Spleen (tissue), 11 donors: ENCODE measurements around the gene FAR1. TPM values are rescaled to one million over a fixed set of nuclear protein-coding genes. Genes with fewer than 3 reads are reported as not detected.

Source experiments
- DNase-seq: peaks from one replicate; pipeline ENCODE4 v3.0.0-alpha.2; 2020
- H3K27ac ChIP-seq, 8 donors: fragments of 200-600 bp; sonication (generic) in 7 of 8; 1 replicate in 4 of 8; 2 replicates in 4 of 8; pipeline versions ENCODE4 v1.5.0 to v1.8.0; 2016 to 2021; ENCODE audit warnings: inconsistent platforms in 4 of 8, mild to moderate bottlenecking in 4 of 8, moderate library complexity in 1 of 8
- H3K27me3 ChIP-seq, 7 donors: fragments of 200-600 bp; sonication (generic) in 6 of 7; replicated peaks in 1 of 7; 1 replicate in 4 of 7; 2 replicates in 3 of 7; pipeline versions ENCODE4 v1.5.0 to v1.8.0; 2016 to 2021; ENCODE audit warnings: inconsistent platforms in 3 of 7, mild to moderate bottlenecking in 1 of 7
- H3K36me3 ChIP-seq, 6 donors: fragments of 200-600 bp; sonication (generic) in 5 of 6; 1 replicate in 4 of 6; 2 replicates in 2 of 6; pipeline versions ENCODE4 v1.5.0 to v1.8.0; 2016 to 2021; ENCODE audit warnings: inconsistent platforms in 2 of 6
- H3K4me1 ChIP-seq, 6 donors: fragments of 200-600 bp; sonication (generic) in 5 of 6; 1 replicate in 3 of 6; 2 replicates in 3 of 6; pipeline versions ENCODE4 v1.5.0 to v1.8.0; 2016 to 2021; ENCODE audit warnings: inconsistent platforms in 3 of 6
- H3K4me3 ChIP-seq, 8 donors: fragments of 200-600 bp; sonication (generic) in 7 of 8; 1 replicate in 4 of 8; 2 replicates in 4 of 8; pipeline versions ENCODE4 v1.5.0 to v1.8.0; 2016 to 2021; ENCODE audit warnings: inconsistent platforms in 4 of 8, mild to moderate bottlenecking in 4 of 8, moderate library complexity in 2 of 8
- H3K9me3 ChIP-seq, 8 donors: fragments of 200-600 bp; sonication (generic) in 7 of 8; 1 replicate in 4 of 8; 2 replicates in 4 of 8; pipeline versions ENCODE4 v1.5.0 to v1.8.0; 2016 to 2021; ENCODE audit warnings: inconsistent platforms in 4 of 8
- CTCF ChIP-seq, 11 experiments: fragments of 200-600 bp in 7 of 11; fragments of 450-650 bp in 4 of 11; sonication (generic) in 4 of 11; IDR thresholded peaks in 8 of 11; conservative IDR thresholded peaks in 3 of 11; 1 replicate in 7 of 11; 2 replicates in 4 of 11; pipeline versions ENCODE4 v1.4.0 to v1.8.0; 2016 to 2021; ENCODE audit warnings: antibody characterized with exemption in 11 of 11, inconsistent platforms in 4 of 11, mild to moderate bottlenecking in 1 of 11
- POLR2A ChIP-seq, 3 donors: fragments of 450-650 bp; IDR thresholded peaks; one replicate each; pipeline ENCODE4 v1.5.1; 2017; ENCODE audit warnings: antibody characterized with exemption in 3 of 3, mild to moderate bottlenecking in 1 of 3
- POLR2AphosphoS5 ChIP-seq, 3 donors: sonication (generic); formaldehyde crosslinking; IDR thresholded peaks; one replicate each; pipeline ENCODE4 v1.5.1; 2017; ENCODE audit warnings: antibody characterized with exemption in 3 of 3
- WGBS, 5 donors: extraction: QIAGEN DNeasy Blood & Tissue Kit in 3 of 5; methylation state at CpG; one replicate each; pipeline versions ENCODE4 v1.1.5 to v1.1.7; 2013 to 2018; 5-methylcytosine and 5-hydroxymethylcytosine counted together
- intact Hi-C: fragments of 100-400 bp; cut with DNase I; formaldehyde crosslinking; loops from one replicate; pipeline ENCODE4 v1.15.0; 2023; ENCODE audit warnings: low total_unique reads
- polyA plus RNA-seq, 3 donors: library from polyadenylated mRNA; stranded (reverse); fragments of 200-250 nt; gene quantifications; one replicate each; pipeline ENCODE4 v1.2.1, GENCODE V29; 2013
- total RNA-seq, 7 donors: library from RNA; depleted of rRNA in 3 of 7; stranded (reverse); fragments of >200 nt in 3 of 7; fragmentation: NEBNext Ultra II Directional in 4 of 7; extraction: Animal tissue kit (Norgen Biotek cat#: 25700) in 4 of 7; gene quantifications; one replicate each; pipeline versions ENCODE4 v1.1.0 to v1.2.1, GENCODE V29; 2016 to 2021
- donor health status: healthy with polysubstance abuse.
- donor health status: DM: no; HTN: no; CAD: no; lungs with moderate emphysema.
- donor health status: DM: no; HTN: no; CAD: no.
- donor health status: Bipolar disorder and iron deficiency.
- donor health status: healthy.
- donor health status: DM: no; HTN: no; CAD: no.
- donor health status: DM: yes; HTN: yes; CAD: no.

The FAR1 gene
- total and polyA plus RNA-seq, 10 donors: 13.6 to 83.2 (median 58.1) TPM

- no peak for TF ChIP-seq POLR2AphosphoS5 (IDR thresholded peaks at IDR 0.05)
- TF ChIP-seq POLR2A (IDR thresholded peaks at IDR 0.05): no peak
- no peak for TF ChIP-seq CTCF (IDR thresholded peaks at IDR 0.05 in 8 of 11, conservative IDR thresholded peaks at IDR 0.05 in 3 of 11)
- no peaks in the 10 kb centered on the region for H3K27me3 ChIP-seq
- no peaks in the 10 kb centered on the region for H3K9me3 ChIP-seq
- H3K4me3 ChIP-seq: no peak overlapping the region
- H3K36me3 ChIP-seq: no peaks in the 10 kb centered on the region
- 77 to 94% (median 83%) methylated on average over 2 of the region's 2 CpGs for WGBS, 5 donors
- H3K4me1 ChIP-seq: no peaks in the 10 kb centered on the region
- no peak overlapping the region for H3K27ac ChIP-seq
- DNase-seq: no peak
- intact Hi-C loops: no loop called here
Measured at GRCh38 chr11:13761716-13762115, 93.2 kb downstream of the FAR1 start.

GRCh38 chr11:13762718-13763117, 94.2 kb downstream of the FAR1 start:
- WGBS, 5 donors: 74 to 93% (median 83%) methylated on average over 4 of the region's 4 CpGs
- no peaks in the 10 kb centered on the region for H3K9me3 ChIP-seq
- TF ChIP-seq POLR2AphosphoS5 (IDR thresholded peaks at IDR 0.05) (no peak), POLR2A (IDR thresholded peaks at IDR 0.05) (no peak), CTCF (IDR thresholded peaks at IDR 0.05 in 8 of 11, conservative IDR thresholded peaks at IDR 0.05 in 3 of 11) (no peak)
- DNase-seq: no peak
- no peak overlapping the region for H3K27ac ChIP-seq
- no peaks in the 10 kb centered on the region for H3K4me1 ChIP-seq
- H3K4me3 ChIP-seq: no peak overlapping the region
- intact Hi-C loops: no loop called here
- H3K36me3 ChIP-seq: no peaks in the 10 kb centered on the region
- no peaks in the 10 kb centered on the region for H3K27me3 ChIP-seq

GRCh38 chr11:13763341-13763740, 94.9 kb downstream of the FAR1 start:
- Histone ChIP-seq H3K36me3 (no peaks in the 10 kb centered on the region), H3K4me3 (no peak overlapping the region), H3K4me1 (no peaks in the 10 kb centered on the region), H3K9me3 (no peaks in the 10 kb centered on the region), H3K27me3 (no peaks in the 10 kb centered on the region), H3K27ac (no peak overlapping the region)
- TF ChIP-seq POLR2A (IDR thresholded peaks at IDR 0.05) (no peak), POLR2AphosphoS5 (IDR thresholded peaks at IDR 0.05) (no peak), CTCF (IDR thresholded peaks at IDR 0.05 in 8 of 11, conservative IDR thresholded peaks at IDR 0.05 in 3 of 11) (no peak)
- no peak for DNase-seq
- WGBS, 5 donors: 81 to 95% (median 93%) methylated on average over 3 of the region's 3 CpGs
- intact Hi-C loops: no loop called here

GRCh38 chr11:13765886-13766285, 97.4 kb downstream of the FAR1 start:
- H3K4me3 ChIP-seq: no peak overlapping the region
- H3K4me1 ChIP-seq: no peaks in the 10 kb centered on the region
- H3K9me3 ChIP-seq: no peaks in the 10 kb centered on the region
- WGBS, 5 donors: 73 to 95% (median 90%) methylated on average over 3 of the region's 3 CpGs
- H3K36me3 ChIP-seq: no peaks in the 10 kb centered on the region
- TF ChIP-seq POLR2AphosphoS5 (IDR thresholded peaks at IDR 0.05) (no peak), POLR2A (IDR thresholded peaks at IDR 0.05) (no peak), CTCF (IDR thresholded peaks at IDR 0.05 in 8 of 11, conservative IDR thresholded peaks at IDR 0.05 in 3 of 11) (no peak)
- H3K27ac ChIP-seq: no peak overlapping the region
- intact Hi-C loops: no loop called here
- no peak for DNase-seq
- H3K27me3 ChIP-seq: no peaks in the 10 kb centered on the region
